Measurements from ENCODE around the gene KLHL29. TPM values are rescaled to one million over a fixed set of nuclear protein-coding genes. Genes with fewer than 3 reads are reported as not detected.

KLHL29 gene
- total RNA-seq, 1 experiment from 2014 or later = 7.7 TPM

- ATAC-seq (no peak), DNase-seq (ENCODE audit: low read depth, low spot score) (no peak)
- in situ Hi-C loops (cut with HindIII; ENCODE audit: low pct_unique_long_range_greater_than_20kb, low sequenced_read_pairs) = no loop called here
- intact Hi-C loops (cut with micrococcal nuclease; ENCODE audit: unreplicated experiment) = no loop called here
- H3K4me3 ChIP-seq (ENCODE audit: low read depth in 2 of 2, low read length in 2 of 2) = no peak overlapping the region
- TF ChIP-seq POLR2AphosphoS5 (IDR thresholded peaks at IDR 0.05; ENCODE audit: low read depth, low read length) (no peak), SIN3A (IDR thresholded peaks at IDR 0.05; ENCODE audit: borderline replicate concordance, insufficient read depth, low read depth, low read length) (no peak), TCF7L2 (IDR thresholded peaks at IDR 0.05; ENCODE audit: low read depth, low read length) (no peak)
- TF ChIP-seq, protein P1, sequence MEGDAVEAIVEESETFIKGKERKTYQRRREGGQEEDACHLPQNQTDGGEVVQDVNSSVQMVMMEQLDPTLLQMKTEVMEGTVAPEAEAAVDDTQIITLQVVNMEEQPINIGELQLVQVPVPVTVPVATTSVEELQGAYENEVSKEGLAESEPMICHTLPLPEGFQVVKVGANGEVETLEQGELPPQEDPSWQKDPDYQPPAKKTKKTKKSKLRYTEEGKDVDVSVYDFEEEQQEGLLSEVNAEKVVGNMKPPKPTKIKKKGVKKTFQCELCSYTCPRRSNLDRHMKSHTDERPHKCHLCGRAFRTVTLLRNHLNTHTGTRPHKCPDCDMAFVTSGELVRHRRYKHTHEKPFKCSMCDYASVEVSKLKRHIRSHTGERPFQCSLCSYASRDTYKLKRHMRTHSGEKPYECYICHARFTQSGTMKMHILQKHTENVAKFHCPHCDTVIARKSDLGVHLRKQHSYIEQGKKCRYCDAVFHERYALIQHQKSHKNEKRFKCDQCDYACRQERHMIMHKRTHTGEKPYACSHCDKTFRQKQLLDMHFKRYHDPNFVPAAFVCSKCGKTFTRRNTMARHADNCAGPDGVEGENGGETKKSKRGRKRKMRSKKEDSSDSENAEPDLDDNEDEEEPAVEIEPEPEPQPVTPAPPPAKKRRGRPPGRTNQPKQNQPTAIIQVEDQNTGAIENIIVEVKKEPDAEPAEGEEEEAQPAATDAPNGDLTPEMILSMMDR (IDR thresholded peaks at IDR 0.05) = no peak
- TF ChIP-seq, protein P2, sequence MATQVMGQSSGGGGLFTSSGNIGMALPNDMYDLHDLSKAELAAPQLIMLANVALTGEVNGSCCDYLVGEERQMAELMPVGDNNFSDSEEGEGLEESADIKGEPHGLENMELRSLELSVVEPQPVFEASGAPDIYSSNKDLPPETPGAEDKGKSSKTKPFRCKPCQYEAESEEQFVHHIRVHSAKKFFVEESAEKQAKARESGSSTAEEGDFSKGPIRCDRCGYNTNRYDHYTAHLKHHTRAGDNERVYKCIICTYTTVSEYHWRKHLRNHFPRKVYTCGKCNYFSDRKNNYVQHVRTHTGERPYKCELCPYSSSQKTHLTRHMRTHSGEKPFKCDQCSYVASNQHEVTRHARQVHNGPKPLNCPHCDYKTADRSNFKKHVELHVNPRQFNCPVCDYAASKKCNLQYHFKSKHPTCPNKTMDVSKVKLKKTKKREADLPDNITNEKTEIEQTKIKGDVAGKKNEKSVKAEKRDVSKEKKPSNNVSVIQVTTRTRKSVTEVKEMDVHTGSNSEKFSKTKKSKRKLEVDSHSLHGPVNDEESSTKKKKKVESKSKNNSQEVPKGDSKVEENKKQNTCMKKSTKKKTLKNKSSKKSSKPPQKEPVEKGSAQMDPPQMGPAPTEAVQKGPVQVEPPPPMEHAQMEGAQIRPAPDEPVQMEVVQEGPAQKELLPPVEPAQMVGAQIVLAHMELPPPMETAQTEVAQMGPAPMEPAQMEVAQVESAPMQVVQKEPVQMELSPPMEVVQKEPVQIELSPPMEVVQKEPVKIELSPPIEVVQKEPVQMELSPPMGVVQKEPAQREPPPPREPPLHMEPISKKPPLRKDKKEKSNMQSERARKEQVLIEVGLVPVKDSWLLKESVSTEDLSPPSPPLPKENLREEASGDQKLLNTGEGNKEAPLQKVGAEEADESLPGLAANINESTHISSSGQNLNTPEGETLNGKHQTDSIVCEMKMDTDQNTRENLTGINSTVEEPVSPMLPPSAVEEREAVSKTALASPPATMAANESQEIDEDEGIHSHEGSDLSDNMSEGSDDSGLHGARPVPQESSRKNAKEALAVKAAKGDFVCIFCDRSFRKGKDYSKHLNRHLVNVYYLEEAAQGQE (IDR thresholded peaks at IDR 0.05; ENCODE audit: insufficient read depth in 1 of 2, low read depth in 2 of 2, low read length in 1 of 2) = no peak
- no peaks in the 10 kb centered on the region for H3K27me3 ChIP-seq (ENCODE audit: control insufficient read depth, insufficient read depth, low read length)
- no peaks in the 10 kb centered on the region for H3K9me3 ChIP-seq (ENCODE audit: control insufficient read depth, insufficient read depth, low read depth, low read length)
- BruUV-seq (replicated peaks) = no TSS peak
- POLR2A ChIA-PET = no interaction called here
- CTCF ChIA-PET = no interaction called here
- H3K36me3 ChIP-seq (ENCODE audit: control insufficient read depth, insufficient read depth, low read length) = no peaks in the 10 kb centered on the region
- no peaks in the 10 kb centered on the region for H3K4me1 ChIP-seq (ENCODE audit: control insufficient read depth, insufficient read depth, low read length)
- no peak overlapping the region for H3K27ac ChIP-seq (ENCODE audit: low read length)
Measured at GRCh38 chr2:23504591-23504990, 119.6 kb downstream of the KLHL29 start.

DNA sequence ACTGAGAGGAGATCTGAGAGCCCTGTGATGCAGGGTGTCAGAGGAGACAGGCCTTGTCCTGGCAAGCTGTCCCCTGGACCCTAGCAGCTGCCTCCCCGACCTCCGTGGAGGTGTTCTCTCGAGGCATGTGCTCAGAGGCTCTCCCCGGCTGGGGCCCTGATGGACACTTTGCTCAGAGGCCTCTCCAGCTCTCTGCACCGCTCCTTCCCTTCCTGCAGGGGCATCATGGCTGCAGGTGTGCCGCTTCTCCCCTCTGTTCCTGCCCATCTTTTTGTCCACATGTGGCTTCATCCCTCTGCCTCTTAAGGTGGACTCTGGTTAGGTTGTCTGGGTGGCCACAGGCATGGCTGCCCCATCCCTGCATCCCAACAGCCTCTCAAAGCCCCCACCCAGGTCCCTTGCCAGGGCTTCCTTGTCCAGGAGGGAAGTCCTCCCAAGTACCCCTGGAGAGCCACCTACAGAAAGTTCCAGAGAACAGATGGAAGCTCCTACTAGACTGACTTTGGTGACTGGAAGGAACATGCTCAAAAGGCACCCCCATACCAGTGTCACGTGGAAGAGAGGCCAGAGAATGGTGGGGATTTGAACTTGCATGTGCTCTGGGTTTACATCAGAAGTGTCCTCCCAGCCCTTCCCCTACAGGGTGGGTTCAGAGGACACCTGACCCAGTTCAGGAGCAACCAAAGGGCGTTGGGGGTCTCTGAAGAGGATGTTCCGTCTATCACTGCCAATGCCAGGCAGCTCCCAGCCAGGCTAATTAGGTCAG lies 120.4 kb downstream of the KLHL29 start:
- no peaks in the 10 kb centered on the region for H3K4me1 ChIP-seq (ENCODE audit: control insufficient read depth, insufficient read depth, low read length)
- H3K36me3 ChIP-seq (ENCODE audit: control insufficient read depth, insufficient read depth, low read length) = no peaks in the 10 kb centered on the region
- ChIA-PET POLR2A (no interaction called here), CTCF (interaction anchor here (0.5 kb wide), 1 partner anchor 70 kb away, joined by 6 read pairs; no protein-coding TSS in a partner anchor)
- intact Hi-C loops (cut with micrococcal nuclease; ENCODE audit: unreplicated experiment) = no loop called here
- ATAC-seq (no peak), DNase-seq (ENCODE audit: low read depth, low spot score) (no peak)
- no peaks in the 10 kb centered on the region for H3K9me3 ChIP-seq (ENCODE audit: control insufficient read depth, insufficient read depth, low read depth, low read length)
- in situ Hi-C loops (cut with HindIII; ENCODE audit: low pct_unique_long_range_greater_than_20kb, low sequenced_read_pairs) = no loop called here
- H3K4me3 ChIP-seq (ENCODE audit: low read depth in 2 of 2, low read length in 2 of 2) = no peak overlapping the region
- TF ChIP-seq, protein P1 (IDR thresholded peaks at IDR 0.05) = no peak
- TF ChIP-seq TCF7L2 (IDR thresholded peaks at IDR 0.05; ENCODE audit: low read depth, low read length) (no peak), POLR2AphosphoS5 (IDR thresholded peaks at IDR 0.05; ENCODE audit: low read depth, low read length) (no peak), SIN3A (IDR thresholded peaks at IDR 0.05; ENCODE audit: borderline replicate concordance, insufficient read depth, low read depth, low read length) (no peak)
- TF ChIP-seq, protein P2 (IDR thresholded peaks at IDR 0.05; ENCODE audit: insufficient read depth in 1 of 2, low read depth in 2 of 2, low read length in 1 of 2) = no peak
- no peaks in the 10 kb centered on the region for H3K27me3 ChIP-seq (ENCODE audit: control insufficient read depth, insufficient read depth, low read length)
- no TSS peak for BruUV-seq (replicated peaks)
- no peak overlapping the region for H3K27ac ChIP-seq (ENCODE audit: low read length)

Measured in Panc1 (cell line).